ENCODE results near the gene LRRC25.

Gene LRRC25

DNA sequence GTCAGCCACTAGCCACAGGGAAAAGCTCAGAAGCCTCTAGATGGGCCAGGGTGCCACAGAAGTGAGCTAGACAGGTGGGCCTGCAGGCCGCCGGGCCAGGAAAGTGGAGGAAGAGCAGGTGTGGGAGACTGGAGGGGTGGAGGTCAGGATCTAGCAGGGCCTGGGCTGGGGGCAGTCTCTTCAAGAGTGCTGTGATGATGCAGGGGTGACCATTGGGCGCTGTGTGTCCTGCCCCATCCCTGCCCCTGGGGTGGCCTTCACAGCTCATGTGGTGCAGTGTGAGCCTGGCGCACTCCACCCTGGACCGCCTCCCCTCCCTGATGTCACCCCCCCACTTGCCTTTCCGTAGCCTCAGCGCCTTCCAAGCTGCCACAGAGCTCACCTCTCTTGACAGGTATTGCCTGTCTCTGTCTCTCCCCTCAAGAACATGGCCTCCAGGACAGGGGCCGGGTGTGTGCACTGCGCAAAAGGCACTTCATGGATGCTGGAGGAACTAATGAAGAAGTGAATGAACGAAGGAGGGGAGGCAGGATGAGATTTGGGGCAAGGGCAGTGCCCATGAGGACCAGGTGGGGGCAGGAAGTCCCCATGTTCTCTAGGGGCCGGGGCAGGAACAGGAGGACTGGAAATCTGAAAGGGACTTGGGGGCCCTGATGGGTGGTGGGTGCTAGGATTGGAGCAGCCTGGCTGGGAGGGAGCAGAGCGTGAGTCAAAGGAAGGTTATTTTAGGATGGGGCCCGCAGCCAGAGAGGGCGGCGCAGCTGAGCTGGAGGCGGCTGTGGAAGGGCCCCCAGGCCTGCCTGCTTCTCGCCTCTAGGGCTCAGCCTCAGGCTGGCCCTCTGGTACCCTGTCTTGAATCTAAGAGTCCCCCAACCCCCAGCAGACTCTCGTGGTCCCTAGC, 28.3 kb upstream of the LRRC25 start:
- peak in 6 of 56 donors; percentile 9 to 34 (median 22) for DNase-seq

DNA sequence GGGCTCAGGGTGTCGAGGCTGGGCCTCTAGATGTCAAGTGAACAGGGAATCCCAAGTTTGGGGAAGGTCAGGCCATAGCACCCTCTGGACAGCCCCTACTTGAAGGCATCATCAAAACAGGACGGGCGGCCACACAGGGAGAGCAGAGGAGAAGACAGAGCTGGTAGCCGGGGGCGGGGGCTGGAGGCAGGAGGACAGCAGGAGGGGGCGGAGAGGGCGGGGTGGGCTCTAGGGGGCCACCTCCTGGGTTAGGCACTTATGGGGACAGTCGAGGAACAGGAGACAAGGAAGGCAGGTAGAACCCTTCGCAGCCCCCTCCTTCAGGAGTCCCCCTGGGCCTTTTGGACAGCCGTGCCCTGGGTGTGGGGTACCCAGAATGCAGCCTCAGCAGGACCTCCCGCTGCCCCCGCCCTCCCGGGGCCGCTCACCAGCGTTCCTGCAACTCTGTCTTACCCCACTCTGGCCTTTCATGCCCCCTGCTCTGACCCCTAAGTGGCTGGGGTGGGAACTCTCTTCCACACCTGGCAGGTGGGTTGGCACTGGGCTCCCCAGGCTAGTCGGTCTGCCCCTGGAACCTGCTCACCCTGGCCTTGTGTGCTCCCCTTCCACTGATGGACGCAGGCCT, 27.6 kb upstream of the LRRC25 start:
- no peak for DNase-seq

DNA sequence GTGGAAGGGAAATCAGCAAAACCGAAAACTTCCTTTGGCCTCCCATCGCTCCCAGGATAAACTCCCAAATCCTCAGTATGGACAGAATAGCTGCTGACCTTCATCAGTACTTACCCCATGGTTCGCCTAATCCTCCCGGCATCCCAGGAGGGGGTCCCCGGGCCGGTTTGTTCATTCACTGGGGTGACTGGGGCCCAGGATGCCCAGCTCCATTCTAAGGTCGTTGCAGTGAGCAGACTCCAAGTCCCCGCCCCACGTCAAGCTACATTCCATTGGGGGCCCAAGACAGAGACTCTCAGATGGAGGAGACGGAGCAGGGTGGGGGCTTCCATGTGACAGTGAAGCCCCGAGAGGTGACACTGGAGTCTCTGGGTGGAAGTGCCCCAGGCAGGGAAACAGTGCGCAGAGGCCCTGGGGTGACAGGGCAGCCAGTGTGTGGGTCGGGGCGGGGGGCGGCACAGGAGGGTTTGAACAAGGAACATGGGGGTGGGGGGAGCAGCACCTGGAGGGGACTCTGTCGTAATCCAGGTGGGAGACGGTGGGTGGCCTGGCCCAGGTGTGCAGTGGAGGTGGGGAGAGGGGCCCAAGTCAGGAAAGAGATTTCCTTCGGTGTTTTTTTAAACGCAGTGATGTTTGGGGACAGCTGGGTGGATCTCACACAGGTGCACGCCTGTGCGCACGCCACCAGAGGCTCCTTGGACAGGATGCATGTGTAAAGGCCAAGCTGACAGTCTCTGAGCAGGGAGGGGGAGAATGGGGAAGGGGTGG, 26.9 kb upstream of the LRRC25 start:
- no peak for DNase-seq

- no peak for DNase-seq
Measured at GRCh38 chr19:18423258-18424020, 26.0 kb upstream of the LRRC25 start.

GRCh38 chr19:18422530-18423191, 25.2 kb upstream of the LRRC25 start:
- no peak for DNase-seq

DNA sequence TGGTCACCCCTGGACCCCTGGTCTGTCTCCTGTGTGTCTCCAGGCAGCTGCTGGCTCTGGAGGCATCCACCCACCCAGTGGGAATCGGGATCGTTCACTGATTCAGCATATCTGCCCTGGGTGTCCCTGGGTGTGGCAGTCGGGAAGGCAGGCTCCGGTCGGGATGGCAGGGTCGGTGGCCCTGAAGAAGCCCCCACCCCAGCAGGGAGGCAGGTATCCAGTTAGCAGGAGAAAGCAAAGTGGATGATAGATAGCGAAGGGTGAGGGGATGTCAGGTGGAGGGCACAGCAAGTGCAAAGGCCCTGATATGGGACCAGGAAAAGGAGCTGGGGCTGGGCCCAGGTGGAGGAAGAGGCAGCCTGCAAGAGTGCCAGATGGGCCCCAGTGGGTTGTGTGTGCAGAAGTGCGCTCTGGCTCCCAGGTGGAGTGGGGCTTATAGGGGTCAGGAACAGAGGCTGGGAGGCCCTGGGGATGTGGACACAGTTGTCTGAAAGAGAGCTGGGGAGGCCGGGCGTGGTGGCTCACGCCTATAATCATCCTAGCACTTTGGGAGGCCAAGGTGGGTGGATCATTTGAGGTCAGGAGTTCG, 24.0 kb upstream of the LRRC25 start:
- no peak for DNase-seq

DNA sequence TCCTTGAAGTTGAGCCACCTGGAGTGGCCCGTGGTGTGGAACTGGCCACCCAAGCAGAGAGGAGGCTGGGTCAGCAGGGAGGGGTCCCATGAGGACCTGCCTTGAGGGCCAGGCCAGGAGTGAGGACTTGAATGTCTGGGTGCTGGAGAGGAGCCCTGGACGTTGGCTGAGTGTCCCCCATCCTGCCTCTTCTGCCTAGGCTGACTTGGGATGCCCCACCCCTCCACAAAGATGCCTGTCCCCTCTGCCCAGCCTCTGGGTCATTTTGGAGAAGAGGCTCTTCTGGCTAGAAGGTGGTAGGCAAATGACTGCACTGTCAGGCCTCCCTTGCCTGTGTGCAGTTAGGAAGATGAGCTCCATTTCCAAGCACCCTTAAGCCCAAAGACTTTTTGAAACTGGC, 23.5 kb upstream of the LRRC25 start:
- no peak for DNase-seq

DNA sequence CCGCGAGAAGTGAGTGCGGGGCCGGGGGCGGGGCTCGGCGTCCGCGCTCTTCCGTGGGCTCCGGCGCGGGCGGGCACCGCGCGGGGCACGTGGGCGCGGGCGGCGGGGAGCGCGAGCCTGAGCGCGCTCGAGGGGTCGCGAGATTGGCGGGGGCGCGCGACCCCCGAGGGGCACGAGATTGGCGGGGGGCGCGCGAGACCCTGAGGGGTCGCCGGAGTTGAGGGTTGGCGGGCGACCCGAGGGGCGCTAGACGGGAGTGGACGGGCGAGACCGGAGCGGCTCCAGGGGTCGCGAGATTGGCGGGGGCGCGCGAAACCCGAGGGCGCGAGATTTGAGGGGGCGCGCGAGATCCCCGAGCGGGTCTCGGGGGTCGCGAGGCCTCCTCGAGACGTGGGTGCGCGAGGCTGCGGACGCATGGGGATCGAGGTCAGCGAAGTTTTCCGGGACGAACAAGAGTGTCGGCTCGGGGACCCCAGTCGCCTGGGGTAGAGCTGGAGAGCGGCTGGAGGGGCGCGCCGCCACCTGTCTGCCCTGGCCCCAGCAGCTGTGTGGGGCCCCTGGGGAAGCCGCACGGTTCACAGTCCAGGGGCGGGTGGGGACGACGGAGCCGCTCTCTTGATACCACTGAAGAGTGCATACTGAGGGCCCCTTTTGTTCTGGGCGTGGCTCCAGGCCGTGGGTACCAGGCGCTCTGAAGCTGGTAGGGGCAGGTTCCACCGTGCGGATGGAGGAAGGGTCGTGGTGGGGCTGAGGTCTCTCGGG, 22.5 kb upstream of the LRRC25 start:
- DNase-seq, result no peak

DNA sequence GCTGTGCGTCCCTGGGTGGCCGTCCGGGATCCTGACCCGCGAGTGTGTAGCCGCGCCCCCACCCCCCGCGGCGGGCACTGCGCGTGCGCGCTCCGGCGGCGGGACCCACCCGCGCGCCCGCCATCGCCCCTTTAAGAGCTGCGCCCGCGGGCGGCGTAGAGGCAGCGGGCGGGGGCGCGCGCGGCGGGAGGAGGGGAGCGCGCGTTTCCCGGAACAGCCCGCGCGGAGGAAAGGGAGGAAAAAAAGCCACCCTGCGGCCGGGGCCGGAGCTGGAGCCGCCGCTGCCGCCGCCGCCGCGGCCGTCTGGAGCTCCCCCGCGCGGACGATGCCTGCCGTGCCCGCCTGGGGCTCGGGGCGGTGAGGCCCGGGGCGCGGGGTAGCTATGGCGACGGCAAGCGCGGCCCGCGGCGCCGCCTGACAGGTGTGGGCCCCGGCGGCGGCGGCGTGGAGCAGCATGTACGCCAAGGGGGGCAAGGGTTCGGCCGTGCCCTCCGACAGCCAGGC, 21.8 kb upstream of the LRRC25 start, which contains the start of gene SSBP4:
Gene SSBP4 (plus strand): TSS at position 204 of the 504 bp plus-strand sequence. CDS start 251 bp downstream, at position 455.
- DNase-seq, result peak in 35 of 56 donors; percentile 14 to 81 (median 55)

GRCh38 chr19:18418483-18419194, 21.2 kb upstream of the LRRC25 start:
- peak in 14 of 56 donors; percentile 27 to 78 (median 58) for DNase-seq

- peak in 12 of 56 donors; percentile 29 to 62 (median 50) for DNase-seq
Measured at GRCh38 chr19:18418029-18418482, 20.6 kb upstream of the LRRC25 start.

- peak in 22 of 56 donors; percentile 16 to 70 (median 48) for DNase-seq
Measured at GRCh38 chr19:18417250-18418028, 20.0 kb upstream of the LRRC25 start.

DNA sequence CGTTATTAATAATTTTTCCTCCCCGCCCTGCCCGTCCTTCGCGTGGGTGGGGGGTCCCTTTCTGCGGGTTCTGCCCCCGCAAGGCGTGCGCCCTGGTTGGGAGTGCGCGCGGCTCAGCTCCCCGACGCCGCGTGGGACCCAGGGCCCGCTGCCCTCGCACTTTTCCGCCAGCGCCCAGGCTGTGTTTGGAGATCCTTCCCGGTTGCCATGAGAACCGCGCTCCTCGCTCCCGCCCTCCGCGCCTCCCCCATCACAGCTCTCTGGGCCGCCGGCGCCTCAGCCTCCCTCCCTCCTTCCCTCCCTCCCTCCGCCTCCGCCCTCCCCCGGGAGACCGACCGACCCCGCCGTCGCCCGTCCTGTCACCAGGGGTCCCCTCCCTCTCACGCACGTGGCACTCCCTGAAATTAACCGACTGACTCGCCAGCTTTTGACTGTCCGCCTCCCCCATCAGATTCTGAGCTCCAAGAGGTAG, 19.4 kb upstream of the LRRC25 start:
- peak in 51 of 56 donors; percentile 22 to 83 (median 67) for DNase-seq

GRCh38 chr19:18415178-18415867, 17.9 kb upstream of the LRRC25 start:
- DNase-seq, result peak in 33 of 56 donors; percentile 11 to 79 (median 42)

DNA sequence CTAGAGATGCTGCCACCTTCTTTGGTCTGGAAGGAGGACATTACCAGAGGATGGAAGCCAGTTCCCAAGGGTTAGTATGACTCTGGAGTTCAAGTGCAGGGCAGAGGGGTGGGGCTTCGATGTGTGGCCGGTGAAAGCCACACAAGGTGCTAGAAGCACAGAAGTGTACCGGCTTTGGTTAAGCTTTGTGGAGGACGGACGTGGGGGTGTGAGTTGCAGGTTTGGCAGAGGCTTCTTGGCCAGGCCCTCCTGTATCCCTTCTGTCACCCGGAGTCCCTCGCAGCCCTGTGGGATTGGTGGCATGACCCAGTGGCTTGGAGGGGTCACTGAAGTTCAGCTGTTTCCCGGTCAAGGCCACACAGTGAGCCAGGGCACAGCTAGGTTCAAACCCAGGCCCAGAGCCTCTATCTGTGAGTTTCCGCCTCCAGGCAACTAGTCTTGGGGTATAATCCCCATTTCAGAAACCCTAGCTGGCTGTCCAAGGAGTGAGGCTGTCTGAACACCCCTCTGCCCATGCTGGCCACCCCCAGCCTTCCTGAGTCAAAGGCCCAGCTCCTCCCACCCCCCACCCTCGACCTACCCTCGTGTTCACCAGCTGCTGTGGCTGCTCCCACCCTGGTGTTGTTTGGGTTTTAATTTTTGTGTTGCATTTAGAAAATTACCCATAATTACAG, 17.2 kb upstream of the LRRC25 start:
- no peak for DNase-seq
